HG02870 (cell line): ENCODE measurements around the gene HSCB.
"Not testable (repeated sequence)": the region's sequence is repeated elsewhere in the genome, so short reads cannot be mapped to it uniquely, and the experiment has no call there.

Experiments
- ATAC-seq: cut with Tn5 transposase; IDR thresholded peaks from one replicate; pipeline ENCODE4 v1.9.1; 2021; ENCODE audit warnings: mild to moderate bottlenecking, moderate library complexity; ENCODE audit not compliant: unreplicated experiment

The HSCB gene

GRCh38 chr22:28788601-28789000, 46.8 kb downstream of the HSCB start:
- no peak for ATAC-seq

- ATAC-seq: no peak
Observed at GRCh38 chr22:28791124-28791523, 49.3 kb downstream of the HSCB start.

GRCh38 chr22:28791841-28792490, 50.1 kb downstream of the HSCB start:
- peak; percentile 71 for ATAC-seq

- ATAC-seq: peak; percentile 27
Observed at GRCh38 chr22:28792491-28793383, 50.9 kb downstream of the HSCB start.

GRCh38 chr22:28793976-28794584, 52.2 kb downstream of the HSCB start:
- no peak for ATAC-seq

- no peak for ATAC-seq
Observed at GRCh38 chr22:28795071-28795693, 53.3 kb downstream of the HSCB start.

GRCh38 chr22:28795932-28796856, 54.4 kb downstream of the HSCB start:
- no peak for ATAC-seq

GRCh38 chr22:28798810-28799605, 57.2 kb downstream of the HSCB start:
- no peak for ATAC-seq

- peak; percentile 20 for ATAC-seq
Observed at GRCh38 chr22:28799606-28800307, 57.9 kb downstream of the HSCB start.

GRCh38 chr22:28800308-28801041, 58.6 kb downstream of the HSCB start, which contains the start of gene XBP1:
Gene XBP1, minus strand, starts transcription at chr22:28800569.
- ATAC-seq: peak; percentile 67

GRCh38 chr22:28801845-28802594, 60.2 kb downstream of the HSCB start:
- no peak for ATAC-seq

- ATAC-seq: no peak
Observed at GRCh38 chr22:28802595-28803123, 60.8 kb downstream of the HSCB start.

- not testable (repeated sequence) for ATAC-seq
Observed at GRCh38 chr22:28805426-28805825, 63.6 kb downstream of the HSCB start.
